ENCODE results near the gene PACSIN1.

PACSIN1 gene

GRCh38 chr6:34561227-34561530 is 95.3 kb downstream of the PACSIN1 start:
- no peak overlapping the region for H3K4me3 ChIP-seq (replicated peaks in 1 of 2; ENCODE audit: low read depth in 2 of 2, low read length in 2 of 2)
- TF ChIP-seq, protein P1, sequence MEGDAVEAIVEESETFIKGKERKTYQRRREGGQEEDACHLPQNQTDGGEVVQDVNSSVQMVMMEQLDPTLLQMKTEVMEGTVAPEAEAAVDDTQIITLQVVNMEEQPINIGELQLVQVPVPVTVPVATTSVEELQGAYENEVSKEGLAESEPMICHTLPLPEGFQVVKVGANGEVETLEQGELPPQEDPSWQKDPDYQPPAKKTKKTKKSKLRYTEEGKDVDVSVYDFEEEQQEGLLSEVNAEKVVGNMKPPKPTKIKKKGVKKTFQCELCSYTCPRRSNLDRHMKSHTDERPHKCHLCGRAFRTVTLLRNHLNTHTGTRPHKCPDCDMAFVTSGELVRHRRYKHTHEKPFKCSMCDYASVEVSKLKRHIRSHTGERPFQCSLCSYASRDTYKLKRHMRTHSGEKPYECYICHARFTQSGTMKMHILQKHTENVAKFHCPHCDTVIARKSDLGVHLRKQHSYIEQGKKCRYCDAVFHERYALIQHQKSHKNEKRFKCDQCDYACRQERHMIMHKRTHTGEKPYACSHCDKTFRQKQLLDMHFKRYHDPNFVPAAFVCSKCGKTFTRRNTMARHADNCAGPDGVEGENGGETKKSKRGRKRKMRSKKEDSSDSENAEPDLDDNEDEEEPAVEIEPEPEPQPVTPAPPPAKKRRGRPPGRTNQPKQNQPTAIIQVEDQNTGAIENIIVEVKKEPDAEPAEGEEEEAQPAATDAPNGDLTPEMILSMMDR (IDR thresholded peaks at IDR 0.05; ENCODE audit: low read depth, low read length) = no peak
- no peak for DNase-seq (ENCODE audit: low read depth in 2 of 2)

- TF ChIP-seq, protein P1 (IDR thresholded peaks at IDR 0.05; ENCODE audit: low read depth, low read length) = no peak
- no peak overlapping the region for H3K4me3 ChIP-seq (replicated peaks in 1 of 2; ENCODE audit: low read depth in 2 of 2, low read length in 2 of 2)
- no peak for DNase-seq (ENCODE audit: low read depth in 2 of 2)
Observed at GRCh38 chr6:34562350-34562749, 96.5 kb downstream of the PACSIN1 start.

DNA sequence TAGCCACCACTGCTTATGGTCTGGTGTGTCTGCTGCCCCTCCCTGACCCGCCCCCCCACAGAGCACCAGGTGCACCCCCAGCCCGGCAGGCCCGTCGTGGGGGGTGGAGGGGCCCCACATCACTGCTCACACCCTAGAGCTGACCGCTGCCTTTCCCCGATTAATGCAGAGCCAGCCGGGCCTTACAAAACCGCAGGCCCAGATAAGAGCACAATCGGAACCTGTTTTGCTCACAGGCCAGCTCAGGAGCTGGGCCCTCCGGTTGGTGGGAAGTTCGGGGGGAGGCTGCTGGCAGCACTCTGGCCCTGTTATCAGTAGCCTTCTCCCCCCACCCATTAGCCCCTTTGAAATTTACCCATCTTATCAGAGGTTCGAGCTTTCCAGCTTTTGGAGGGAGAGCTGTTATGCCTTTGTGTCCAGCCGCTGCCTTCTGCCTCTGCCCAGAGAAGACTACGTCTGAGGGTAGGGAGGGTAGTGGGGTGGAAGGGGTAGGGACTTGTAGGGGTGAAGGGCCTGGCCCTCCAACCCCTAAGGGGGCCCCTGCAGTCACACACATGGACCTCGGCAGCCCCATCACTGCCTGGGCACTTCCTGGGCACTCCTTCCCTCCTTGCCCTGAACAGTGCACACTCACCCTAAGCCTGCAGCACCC is 97.1 kb downstream of the PACSIN1 start:
- DNase-seq (ENCODE audit: low read depth in 2 of 2) = peak in 1 of 2 donors; percentile 28
- TF ChIP-seq, protein P1 (IDR thresholded peaks at IDR 0.05; ENCODE audit: low read depth, low read length) = no peak
- no peak overlapping the region for H3K4me3 ChIP-seq (replicated peaks in 1 of 2; ENCODE audit: low read depth in 2 of 2, low read length in 2 of 2)

DNA sequence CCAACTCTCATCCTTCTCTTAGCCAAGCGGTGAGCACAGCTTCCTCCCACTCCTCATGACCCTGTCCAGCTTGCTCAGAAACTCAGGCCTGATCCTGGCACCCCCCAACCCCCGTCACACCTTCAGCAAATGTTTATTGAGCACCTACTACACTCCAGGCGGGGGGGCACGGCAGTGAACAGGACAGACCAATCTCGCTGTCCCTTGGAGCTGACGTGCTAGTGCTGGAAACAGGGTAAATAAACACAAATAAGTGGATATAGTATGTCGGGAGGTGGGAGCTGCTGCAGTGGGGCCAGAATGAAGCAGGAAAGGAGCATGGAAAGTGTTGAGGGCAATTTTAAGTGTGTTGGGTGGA is 97.6 kb downstream of the PACSIN1 start:
- DNase-seq (ENCODE audit: low read depth in 2 of 2) = no peak
- TF ChIP-seq, protein P1 (IDR thresholded peaks at IDR 0.05; ENCODE audit: low read depth, low read length) = no peak

GRCh38 chr6:34564181-34564580 is 98.3 kb downstream of the PACSIN1 start:
- DNase-seq (ENCODE audit: low read depth in 2 of 2) = no peak
- H3K4me3 ChIP-seq (replicated peaks in 1 of 2; ENCODE audit: low read depth in 2 of 2, low read length in 2 of 2) = no peak overlapping the region
- TF ChIP-seq, protein P1 (IDR thresholded peaks at IDR 0.05; ENCODE audit: low read depth, low read length) = no peak

More for the DNA sequence above, 97.6 kb downstream of the PACSIN1 start:
- H3K4me3 ChIP-seq (replicated peaks in 1 of 2; ENCODE audit: low read depth in 2 of 2, low read length in 2 of 2) = no peak overlapping the region

DNA sequence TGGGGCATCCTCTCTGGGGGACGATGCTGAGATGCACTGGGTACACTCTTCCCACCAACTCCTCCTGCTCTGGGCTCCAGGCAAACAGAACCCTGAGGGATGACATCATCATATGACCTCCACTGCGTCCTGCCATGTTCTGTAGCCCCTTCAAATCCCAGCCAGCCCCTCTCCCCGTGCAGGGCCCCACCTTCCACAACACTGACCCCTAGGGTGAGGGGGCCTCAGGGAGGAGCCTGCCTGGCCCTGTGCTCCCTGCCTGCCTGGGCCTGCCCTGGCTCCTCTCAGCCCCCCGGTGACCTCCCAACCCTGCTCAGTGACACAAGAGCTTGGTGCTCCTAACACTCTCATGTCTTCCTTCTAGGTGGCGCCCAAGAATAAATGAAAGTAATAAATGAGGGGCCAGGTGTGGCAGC is 99.9 kb downstream of the PACSIN1 start:
- H3K4me3 ChIP-seq (replicated peaks in 1 of 2; ENCODE audit: low read depth in 2 of 2, low read length in 2 of 2) = no peak overlapping the region
- DNase-seq (ENCODE audit: low read depth in 2 of 2) = no peak
- TF ChIP-seq, protein P1 (IDR thresholded peaks at IDR 0.05; ENCODE audit: low read depth, low read length) = no peak
